Esophagus muscularis mucosa (tissue), 4 donors: Measurements from ENCODE around the gene PLEKHA5. TPM values are rescaled to one million over a fixed set of nuclear protein-coding genes. Genes with fewer than 3 reads are reported as not detected.

ENCODE experiments used
- DNase-seq: peaks from one replicate; pipeline ENCODE4 v3.0.0-alpha.2; 2017; ENCODE audit errors: extremely low spot score
- H3K27ac ChIP-seq, 4 donors: fragments of 200-600 bp; sonication (generic); replicated peaks in 1 of 4; 1 replicate in 3 of 4; 2 replicates in 1 of 4; pipeline ENCODE4 v1.5.1; 2016 to 2019; ENCODE audit warnings: mild to moderate bottlenecking in 1 of 4
- H3K27me3 ChIP-seq, 4 donors: fragments of 200-600 bp; sonication (generic); one replicate each; pipeline versions ENCODE4 v1.5.1 to v1.6.0; 2016 to 2019
- H3K36me3 ChIP-seq, 4 donors: fragments of 200-600 bp; sonication (generic); one replicate each; pipeline ENCODE4 v1.5.1; 2016 to 2019
- H3K4me1 ChIP-seq, 4 donors: fragments of 200-600 bp; sonication (generic); one replicate each; pipeline ENCODE4 v1.5.1; 2016 to 2019
- H3K4me3 ChIP-seq, 4 donors: fragments of 200-600 bp; sonication (generic); 1 replicate in 2 of 4; 2 replicates in 2 of 4; pipeline ENCODE4 v1.5.1; 2016 to 2019; ENCODE audit warnings: mild to moderate bottlenecking in 4 of 4, moderate library complexity in 1 of 4
- H3K9me3 ChIP-seq, 4 donors: fragments of 200-600 bp; sonication (generic); 1 replicate in 3 of 4; 2 replicates in 1 of 4; pipeline ENCODE4 v1.5.1; 2016 to 2019
- CTCF ChIP-seq, 3 experiments: fragments of 200-600 bp in 2 of 3; fragments of 450-650 bp in 1 of 3; sonication (generic) in 2 of 3; IDR thresholded peaks; one replicate each; pipeline ENCODE4 v1.5.1; 2017 to 2019; ENCODE audit warnings: antibody characterized with exemption in 3 of 3, mild to moderate bottlenecking in 2 of 3, moderate library complexity in 1 of 3
- EP300 ChIP-seq: sonication (generic); formaldehyde crosslinking; IDR thresholded peaks from one replicate; pipeline ENCODE4 v1.6.1; 2017; ENCODE audit warnings: antibody characterized with exemption
- POLR2A ChIP-seq: fragments of 450-650 bp; IDR thresholded peaks from one replicate; pipeline ENCODE4 v1.6.1; 2017; ENCODE audit warnings: antibody characterized with exemption, moderate library complexity, mild to moderate bottlenecking, low read depth
- POLR2AphosphoS5 ChIP-seq, 2 donors: sonication (generic); formaldehyde crosslinking; IDR thresholded peaks; one replicate each; pipeline ENCODE4 v1.6.1; 2017; ENCODE audit warnings: antibody characterized with exemption in 2 of 2
- WGBS: methylation state at CpG from one replicate; pipeline ENCODE4 v1.1.5; 2018; 5-methylcytosine and 5-hydroxymethylcytosine counted together
- intact Hi-C: fragments of 100-400 bp; cut with DNase I; formaldehyde crosslinking; loops from one replicate; pipeline ENCODE4 v1.15.1; 2023
- total RNA-seq, 4 donors: library from RNA; depleted of rRNA; stranded (reverse); fragments of >200 nt; gene quantifications; one replicate each; pipeline versions ENCODE4 v1.1.0 to v1.2.1, GENCODE V29; 2016

PLEKHA5 gene
- total RNA-seq, 4 donors from 2014 or later: 50.7 to 88.5 (median 58.6) TPM

DNA sequence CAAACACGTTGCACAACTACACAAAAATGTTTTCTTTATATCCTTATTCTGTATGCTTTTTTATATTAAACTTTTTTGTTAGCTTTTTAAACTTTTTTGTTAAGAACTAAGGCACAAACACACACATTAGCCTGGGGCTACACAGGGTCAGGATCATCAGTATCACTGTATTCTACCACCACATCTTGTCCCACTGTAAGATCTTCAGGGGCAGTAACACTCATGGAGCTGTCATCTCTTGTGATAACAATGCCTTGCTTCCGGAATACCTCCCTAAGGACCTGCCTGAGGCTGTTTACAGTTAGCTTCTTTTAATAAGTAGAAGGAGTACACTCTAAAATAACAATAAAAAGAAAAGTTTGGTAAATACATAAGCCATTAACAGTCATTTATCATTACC, 42.2 kb downstream of the PLEKHA5 start:
- no peak overlapping the region for H3K27ac ChIP-seq

GRCh38 chr12:19177754-19178153, 48.2 kb downstream of the PLEKHA5 start:
- Histone ChIP-seq H3K4me3 (no peak overlapping the region), H3K9me3 (no peaks in the 10 kb centered on the region), H3K27me3 (no peaks in the 10 kb centered on the region), H3K4me1 (peaks cover 17 to 46% (median 35%) of the 10 kb centered on the region in 4 donors), H3K27ac (peak overlapping the region; percentile 19 to 48 (median 36)), H3K36me3 (no peaks in the 10 kb centered on the region)
- DNase-seq: no peak
- 66% methylated on average over 3 of the region's 3 CpGs for WGBS
- no peak for TF ChIP-seq EP300
- TF ChIP-seq POLR2A: no peak
- TF ChIP-seq POLR2AphosphoS5 (IDR thresholded peaks at IDR 0.05): no peak
- TF ChIP-seq CTCF (IDR thresholded peaks at IDR 0.05): no peak
- intact Hi-C loops: no loop called here

More for the DNA sequence above, 42.2 kb downstream of the PLEKHA5 start:
- Histone ChIP-seq H3K4me1 (peaks cover 16 to 30% (median 21%) of the 10 kb centered on the region in 4 donors), H3K27me3 (no peaks in the 10 kb centered on the region), H3K36me3 (no peaks in the 10 kb centered on the region), H3K9me3 (no peaks in the 10 kb centered on the region), H3K4me3 (no peak overlapping the region)
- 68% methylated on average over 2 of the region's 2 CpGs for WGBS
- TF ChIP-seq CTCF (IDR thresholded peaks at IDR 0.05): no peak
- TF ChIP-seq POLR2AphosphoS5 (IDR thresholded peaks at IDR 0.05): no peak
- no peak for TF ChIP-seq EP300
- no peak for TF ChIP-seq POLR2A
- intact Hi-C loops: no loop called here
- no peak for DNase-seq

DNA sequence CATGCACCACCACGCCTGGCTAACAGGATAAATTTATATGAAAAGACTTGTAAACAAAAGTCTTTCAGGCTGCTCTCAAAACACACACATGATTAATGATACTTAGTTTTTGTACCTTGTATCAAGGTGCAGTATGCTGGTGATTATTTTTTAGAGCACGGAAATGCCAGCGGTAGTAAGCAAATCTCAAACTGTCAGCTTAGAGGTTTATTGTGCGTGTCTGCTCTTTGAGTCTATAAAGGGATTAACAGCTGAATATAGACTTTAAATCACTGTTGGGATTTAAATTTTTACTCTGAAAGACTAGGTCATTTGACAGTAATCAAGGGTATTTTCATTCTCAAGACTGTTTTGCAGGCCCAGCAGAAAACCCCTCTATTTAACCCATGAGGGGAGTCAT, 50.5 kb downstream of the PLEKHA5 start:
- Histone ChIP-seq H3K36me3 (no peaks in the 10 kb centered on the region), H3K9me3 (no peaks in the 10 kb centered on the region), H3K27me3 (no peaks in the 10 kb centered on the region), H3K4me3 (no peak overlapping the region), H3K4me1 (peaks cover 19 to 54% (median 49%) of the 10 kb centered on the region in 4 donors), H3K27ac (no peak overlapping the region)
- TF ChIP-seq POLR2A: no peak
- no peak for TF ChIP-seq EP300
- TF ChIP-seq CTCF (IDR thresholded peaks at IDR 0.05): no peak
- TF ChIP-seq POLR2AphosphoS5 (IDR thresholded peaks at IDR 0.05): no peak
- intact Hi-C loops: loop anchor here (10.0 kb wide), 2 partner anchors 45 to 315 kb away; no protein-coding TSS in a partner anchor
- DNase-seq: no peak
- WGBS: 92% methylated on average over 4 of the region's 4 CpGs

GRCh38 chr12:19181666-19182426, 52.3 kb downstream of the PLEKHA5 start:
- no peak overlapping the region for H3K27ac ChIP-seq

More at GRCh38 chr12:19181666-19182426, 52.3 kb downstream of the PLEKHA5 start:
- no peaks in the 10 kb centered on the region for H3K27me3 ChIP-seq
- 89% methylated on average over 8 of the region's 8 CpGs for WGBS
- no peaks in the 10 kb centered on the region for H3K9me3 ChIP-seq
- no peaks in the 10 kb centered on the region for H3K36me3 ChIP-seq
- TF ChIP-seq POLR2AphosphoS5 (IDR thresholded peaks at IDR 0.05): no peak
- TF ChIP-seq CTCF (IDR thresholded peaks at IDR 0.05): peak in 2 of 3 experiments; percentile 17 to 19
- H3K4me3 ChIP-seq: no peak overlapping the region
- no peak for DNase-seq
- H3K4me1 ChIP-seq: peaks cover 17 to 70% (median 68%) of the 10 kb centered on the region in 4 donors
- intact Hi-C loops: loop anchor here (10.0 kb wide), 2 partner anchors 47 to 317 kb away; no protein-coding TSS in a partner anchor
